HepG2 (cell line): ENCODE results near the gene CDH11.

Experiments
- ADNP ChIP-seq: sonication (generic); formaldehyde crosslinking; IDR thresholded peaks from 2 replicates; pipeline ENCODE4 v1.4.0; 2020; ENCODE audit warnings: missing genetic modification reagents
- HDAC2 ChIP-seq: sonication (generic); formaldehyde crosslinking; IDR thresholded peaks from 2 replicates; pipeline ENCODE4 v1.4.0; 2020; ENCODE audit warnings: missing genetic modification reagents
- HIVEP1 ChIP-seq: sonication (generic); formaldehyde crosslinking; IDR thresholded peaks from 2 replicates; pipeline ENCODE4 v1.4.0; 2020; ENCODE audit warnings: mild to moderate bottlenecking, missing genetic modification reagents
- MED1 ChIP-seq: sonication (generic); formaldehyde crosslinking; IDR thresholded peaks from 2 replicates; pipeline ENCODE4 v1.4.0; 2020; ENCODE audit warnings: missing genetic modification reagents
- MEIS1 ChIP-seq: sonication (generic); formaldehyde crosslinking; IDR thresholded peaks from 2 replicates; pipeline ENCODE4 v1.9.0; 2021; ENCODE audit warnings: mild to moderate bottlenecking, missing genetic modification reagents, moderate library complexity, borderline replicate concordance
- NFE2L2 ChIP-seq: fragments of 150-350 bp; IDR thresholded peaks from 2 replicates; pipeline ENCODE4 v1.6.1; 2014; ENCODE audit warnings: low read length
- SRF ChIP-seq: IDR thresholded peaks from 2 replicates; pipeline ENCODE4 v1.6.1; 2011; ENCODE audit warnings: mild to moderate bottlenecking, low read depth, low read length, moderate library complexity
- ZMYM4 ChIP-seq: sonication (generic); formaldehyde crosslinking; IDR thresholded peaks from 2 replicates; pipeline ENCODE4 v1.8.1; 2023; ENCODE audit warnings: mild to moderate bottlenecking, missing genetic modification reagents
- TF ChIP-seq, protein P1 (sequence below): sonication (generic); formaldehyde crosslinking; IDR thresholded peaks from 2 replicates; pipeline ENCODE4 v1.4.0; 2020; ENCODE audit warnings: mild to moderate bottlenecking, missing genetic modification reagents
- TF ChIP-seq, protein P2 (sequence below): sonication (generic); formaldehyde crosslinking; IDR thresholded peaks from 2 replicates; pipeline ENCODE4 v1.5.0; 2020; ENCODE audit warnings: mild to moderate bottlenecking, missing genetic modification reagents, moderate library complexity
- TF ChIP-seq, protein P3 (sequence below): sonication (generic); formaldehyde crosslinking; conservative IDR thresholded peaks from 2 replicates; pipeline ENCODE4 v1.4.0; 2020; ENCODE audit warnings: missing genetic modification reagents
- TF ChIP-seq, protein P4 (sequence below): sonication (generic); formaldehyde crosslinking; IDR thresholded peaks from 2 replicates; pipeline ENCODE4 v1.4.0; 2020; ENCODE audit warnings: missing genetic modification reagents
- TF ChIP-seq, protein P5 (sequence below), 2 experiments: sonication (generic) in 1 of 2; formaldehyde crosslinking in 1 of 2; IDR thresholded peaks; 2 replicates each; pipeline versions ENCODE4 v1.5.1 to v1.6.1; 2011 to 2020; ENCODE audit warnings: borderline replicate concordance in 1 of 2, low read depth in 1 of 2, low read length in 1 of 2, mild to moderate bottlenecking in 1 of 2, missing genetic modification reagents in 1 of 2, moderate library complexity in 1 of 2

DNA sequence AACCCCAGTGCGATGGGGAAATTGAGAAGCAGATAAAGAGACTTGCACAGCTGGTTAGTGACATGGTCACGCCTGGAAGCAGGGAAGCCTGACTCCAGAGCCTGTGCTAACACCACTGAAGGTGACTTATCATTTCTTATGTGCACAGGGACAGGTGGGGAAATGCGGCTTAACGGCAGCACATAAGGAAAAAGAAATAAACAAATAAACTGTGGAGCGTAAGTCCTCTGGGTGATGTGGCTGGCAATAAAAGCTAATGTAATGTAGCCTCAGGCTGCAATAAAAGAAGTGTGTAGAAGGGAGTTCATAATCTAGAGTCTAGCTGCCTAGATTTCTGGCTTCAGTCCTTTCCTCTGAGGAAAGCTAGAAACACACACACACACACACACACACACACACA is 10.6 kb downstream of the CDH11 start:
- TF ChIP-seq, protein P1, sequence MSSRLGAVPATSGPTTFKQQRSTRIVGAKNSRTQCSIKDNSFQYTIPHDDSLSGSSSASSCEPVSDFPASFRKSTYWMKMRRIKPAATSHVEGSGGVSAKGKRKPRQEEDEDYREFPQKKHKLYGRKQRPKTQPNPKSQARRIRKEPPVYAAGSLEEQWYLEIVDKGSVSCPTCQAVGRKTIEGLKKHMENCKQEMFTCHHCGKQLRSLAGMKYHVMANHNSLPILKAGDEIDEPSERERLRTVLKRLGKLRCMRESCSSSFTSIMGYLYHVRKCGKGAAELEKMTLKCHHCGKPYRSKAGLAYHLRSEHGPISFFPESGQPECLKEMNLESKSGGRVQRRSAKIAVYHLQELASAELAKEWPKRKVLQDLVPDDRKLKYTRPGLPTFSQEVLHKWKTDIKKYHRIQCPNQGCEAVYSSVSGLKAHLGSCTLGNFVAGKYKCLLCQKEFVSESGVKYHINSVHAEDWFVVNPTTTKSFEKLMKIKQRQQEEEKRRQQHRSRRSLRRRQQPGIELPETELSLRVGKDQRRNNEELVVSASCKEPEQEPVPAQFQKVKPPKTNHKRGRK (CRISPR knock-in tag) = no peak
- TF ChIP-seq, protein P2, sequence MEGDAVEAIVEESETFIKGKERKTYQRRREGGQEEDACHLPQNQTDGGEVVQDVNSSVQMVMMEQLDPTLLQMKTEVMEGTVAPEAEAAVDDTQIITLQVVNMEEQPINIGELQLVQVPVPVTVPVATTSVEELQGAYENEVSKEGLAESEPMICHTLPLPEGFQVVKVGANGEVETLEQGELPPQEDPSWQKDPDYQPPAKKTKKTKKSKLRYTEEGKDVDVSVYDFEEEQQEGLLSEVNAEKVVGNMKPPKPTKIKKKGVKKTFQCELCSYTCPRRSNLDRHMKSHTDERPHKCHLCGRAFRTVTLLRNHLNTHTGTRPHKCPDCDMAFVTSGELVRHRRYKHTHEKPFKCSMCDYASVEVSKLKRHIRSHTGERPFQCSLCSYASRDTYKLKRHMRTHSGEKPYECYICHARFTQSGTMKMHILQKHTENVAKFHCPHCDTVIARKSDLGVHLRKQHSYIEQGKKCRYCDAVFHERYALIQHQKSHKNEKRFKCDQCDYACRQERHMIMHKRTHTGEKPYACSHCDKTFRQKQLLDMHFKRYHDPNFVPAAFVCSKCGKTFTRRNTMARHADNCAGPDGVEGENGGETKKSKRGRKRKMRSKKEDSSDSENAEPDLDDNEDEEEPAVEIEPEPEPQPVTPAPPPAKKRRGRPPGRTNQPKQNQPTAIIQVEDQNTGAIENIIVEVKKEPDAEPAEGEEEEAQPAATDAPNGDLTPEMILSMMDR (CRISPR knock-in tag) = no peak
- TF ChIP-seq ADNP (CRISPR knock-in tag) (no peak), ZMYM4 (CRISPR knock-in tag) (no peak), MEIS1 (CRISPR knock-in tag) (no peak), MED1 (CRISPR knock-in tag) (no peak), HIVEP1 (CRISPR knock-in tag) (no peak), HDAC2 (no peak), SRF (no peak), NFE2L2 (no peak)
- TF ChIP-seq, protein P3, sequence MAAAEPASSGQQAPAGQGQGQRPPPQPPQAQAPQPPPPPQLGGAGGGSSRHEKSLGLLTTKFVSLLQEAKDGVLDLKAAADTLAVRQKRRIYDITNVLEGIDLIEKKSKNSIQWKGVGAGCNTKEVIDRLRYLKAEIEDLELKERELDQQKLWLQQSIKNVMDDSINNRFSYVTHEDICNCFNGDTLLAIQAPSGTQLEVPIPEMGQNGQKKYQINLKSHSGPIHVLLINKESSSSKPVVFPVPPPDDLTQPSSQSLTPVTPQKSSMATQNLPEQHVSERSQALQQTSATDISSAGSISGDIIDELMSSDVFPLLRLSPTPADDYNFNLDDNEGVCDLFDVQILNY (CRISPR knock-in tag) = no peak
- TF ChIP-seq, protein P4, sequence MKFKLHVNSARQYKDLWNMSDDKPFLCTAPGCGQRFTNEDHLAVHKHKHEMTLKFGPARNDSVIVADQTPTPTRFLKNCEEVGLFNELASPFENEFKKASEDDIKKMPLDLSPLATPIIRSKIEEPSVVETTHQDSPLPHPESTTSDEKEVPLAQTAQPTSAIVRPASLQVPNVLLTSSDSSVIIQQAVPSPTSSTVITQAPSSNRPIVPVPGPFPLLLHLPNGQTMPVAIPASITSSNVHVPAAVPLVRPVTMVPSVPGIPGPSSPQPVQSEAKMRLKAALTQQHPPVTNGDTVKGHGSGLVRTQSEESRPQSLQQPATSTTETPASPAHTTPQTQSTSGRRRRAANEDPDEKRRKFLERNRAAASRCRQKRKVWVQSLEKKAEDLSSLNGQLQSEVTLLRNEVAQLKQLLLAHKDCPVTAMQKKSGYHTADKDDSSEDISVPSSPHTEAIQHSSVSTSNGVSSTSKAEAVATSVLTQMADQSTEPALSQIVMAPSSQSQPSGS = no peak
- TF ChIP-seq, protein P5, sequence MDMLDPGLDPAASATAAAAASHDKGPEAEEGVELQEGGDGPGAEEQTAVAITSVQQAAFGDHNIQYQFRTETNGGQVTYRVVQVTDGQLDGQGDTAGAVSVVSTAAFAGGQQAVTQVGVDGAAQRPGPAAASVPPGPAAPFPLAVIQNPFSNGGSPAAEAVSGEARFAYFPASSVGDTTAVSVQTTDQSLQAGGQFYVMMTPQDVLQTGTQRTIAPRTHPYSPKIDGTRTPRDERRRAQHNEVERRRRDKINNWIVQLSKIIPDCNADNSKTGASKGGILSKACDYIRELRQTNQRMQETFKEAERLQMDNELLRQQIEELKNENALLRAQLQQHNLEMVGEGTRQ (IDR thresholded peaks at IDR 0.05; ENCODE audit: low read depth, low read length) = no peak
- TF ChIP-seq, protein P5 (CRISPR knock-in tag; IDR thresholded peaks at IDR 0.05; ENCODE audit: borderline replicate concordance) = no peak
